T-helper 2 cell treated with Interferon-gamma antibody and Interleukin-4, amounts not matched to agents 5 μg/mL and 100 μg/mL, for 36 hours (primary cell): ENCODE measurements around the gene CCR3.

Source experiments
- DNase-seq: peaks from one replicate; pipeline ENCODE4 v3.0.0; 2021; ENCODE audit warnings: low spot score
- H3K27ac Mint-ChIP-seq: one replicate; pipeline ENCODE4 v1.8.0; 2021; ENCODE audit warnings: mild to moderate bottlenecking, mixed read lengths
- H3K27me3 Mint-ChIP-seq: one replicate; pipeline ENCODE4 v1.8.0; 2021; ENCODE audit warnings: low read depth, mixed read lengths
- H3K36me3 Mint-ChIP-seq: one replicate; pipeline ENCODE4 v1.8.0; 2021; ENCODE audit warnings: low read depth, mixed read lengths
- H3K4me1 Mint-ChIP-seq: one replicate; pipeline ENCODE4 v1.8.0; 2021; ENCODE audit warnings: low read depth, mixed read lengths
- H3K4me3 Mint-ChIP-seq: one replicate; pipeline ENCODE4 v1.8.0; 2022; ENCODE audit warnings: mild to moderate bottlenecking, moderate library complexity, mixed read lengths
- H3K9me3 Mint-ChIP-seq: one replicate; pipeline ENCODE4 v1.8.0; 2021; ENCODE audit warnings: mixed read lengths

CCR3 gene

GRCh38 chr3:46235425-46235824 lies 6.8 kb upstream of the CCR3 start:
- H3K36me3 Mint-ChIP-seq, result no peaks in the 10 kb centered on the region
- DNase-seq, result no peak
- H3K9me3 Mint-ChIP-seq, result no peaks in the 10 kb centered on the region
- H3K4me3 Mint-ChIP-seq, result no peak overlapping the region
- H3K27ac Mint-ChIP-seq, result no peak overlapping the region
- H3K27me3 Mint-ChIP-seq, result peaks cover 75% of the 10 kb centered on the region
- H3K4me1 Mint-ChIP-seq, result peaks cover 4% of the 10 kb centered on the region

- Mint-ChIP-seq H3K36me3 (no peaks in the 10 kb centered on the region), H3K9me3 (no peaks in the 10 kb centered on the region), H3K27me3 (peaks cover 74% of the 10 kb centered on the region), H3K27ac (no peak overlapping the region), H3K4me3 (peak overlapping the region; percentile 11), H3K4me1 (peaks cover 6% of the 10 kb centered on the region)
- no peak for DNase-seq
These were observed 5.8 kb upstream of the CCR3 start for GRCh38 chr3:46236294-46237054.

- Mint-ChIP-seq H3K27me3 (peaks cover 75% of the 10 kb centered on the region), H3K27ac (no peak overlapping the region), H3K4me1 (peaks cover 14% of the 10 kb centered on the region), H3K9me3 (no peaks in the 10 kb centered on the region), H3K4me3 (no peak overlapping the region), H3K36me3 (no peaks in the 10 kb centered on the region)
- DNase-seq, result no peak
These were observed 3.9 kb upstream of the CCR3 start for GRCh38 chr3:46238386-46238785.

GRCh38 chr3:46239301-46239938 lies 2.8 kb upstream of the CCR3 start:
- DNase-seq, result no peak
- Mint-ChIP-seq H3K27me3 (peaks cover 78% of the 10 kb centered on the region), H3K27ac (no peak overlapping the region), H3K4me3 (no peak overlapping the region), H3K9me3 (no peaks in the 10 kb centered on the region), H3K4me1 (peaks cover 14% of the 10 kb centered on the region), H3K36me3 (no peaks in the 10 kb centered on the region)

GRCh38 chr3:46239952-46240351 lies 2.3 kb upstream of the CCR3 start:
- H3K4me1 Mint-ChIP-seq, result peaks cover 14% of the 10 kb centered on the region

GRCh38 chr3:46243560-46243959 lies 1.3 kb downstream of the CCR3 start:
- Mint-ChIP-seq H3K27ac (no peak overlapping the region), H3K4me1 (peaks cover 10% of the 10 kb centered on the region), H3K9me3 (no peaks in the 10 kb centered on the region), H3K4me3 (no peak overlapping the region), H3K27me3 (peaks cover 45% of the 10 kb centered on the region), H3K36me3 (no peaks in the 10 kb centered on the region)
- DNase-seq, result no peak

More at GRCh38 chr3:46239952-46240351, 2.3 kb upstream of the CCR3 start:
- no peak for DNase-seq
- no peaks in the 10 kb centered on the region for H3K9me3 Mint-ChIP-seq
- H3K36me3 Mint-ChIP-seq, result no peaks in the 10 kb centered on the region
- H3K4me3 Mint-ChIP-seq, result no peak overlapping the region
- H3K27ac Mint-ChIP-seq, result no peak overlapping the region
- peaks cover 75% of the 10 kb centered on the region for H3K27me3 Mint-ChIP-seq

GRCh38 chr3:46245146-46245545 lies 2.9 kb downstream of the CCR3 start:
- Mint-ChIP-seq H3K36me3 (no peaks in the 10 kb centered on the region), H3K27me3 (peaks cover 33% of the 10 kb centered on the region), H3K4me3 (no peak overlapping the region), H3K4me1 (peaks cover 10% of the 10 kb centered on the region), H3K9me3 (no peaks in the 10 kb centered on the region), H3K27ac (no peak overlapping the region)
- DNase-seq, result no peak

GRCh38 chr3:46252980-46253379 lies 10.7 kb downstream of the CCR3 start:
- Mint-ChIP-seq H3K27ac (no peak overlapping the region), H3K9me3 (peaks cover 7% of the 10 kb centered on the region), H3K36me3 (no peaks in the 10 kb centered on the region), H3K27me3 (peaks cover 57% of the 10 kb centered on the region), H3K4me1 (peaks cover 2% of the 10 kb centered on the region), H3K4me3 (no peak overlapping the region)
- no peak for DNase-seq

GRCh38 chr3:46258525-46258924 lies 16.3 kb downstream of the CCR3 start:
- Mint-ChIP-seq H3K27ac (no peak overlapping the region), H3K9me3 (peaks cover 25% of the 10 kb centered on the region), H3K4me1 (peaks cover 14% of the 10 kb centered on the region), H3K27me3 (peaks cover 75% of the 10 kb centered on the region), H3K36me3 (peaks cover 6% of the 10 kb centered on the region), H3K4me3 (no peak overlapping the region)
- DNase-seq, result no peak

- Mint-ChIP-seq H3K27me3 (peaks cover 74% of the 10 kb centered on the region), H3K4me3 (peak overlapping the region; percentile 13), H3K36me3 (peaks cover 6% of the 10 kb centered on the region), H3K27ac (peak overlapping the region; percentile 6), H3K4me1 (peaks cover 16% of the 10 kb centered on the region), H3K9me3 (peaks cover 18% of the 10 kb centered on the region)
- DNase-seq, result no peak
These were observed 19.8 kb downstream of the CCR3 start for GRCh38 chr3:46261926-46262594.

- Mint-ChIP-seq H3K27me3 (peaks cover 64% of the 10 kb centered on the region), H3K4me3 (no peak overlapping the region), H3K9me3 (peaks cover 18% of the 10 kb centered on the region), H3K27ac (no peak overlapping the region), H3K36me3 (peaks cover 8% of the 10 kb centered on the region), H3K4me1 (peaks cover 23% of the 10 kb centered on the region)
- DNase-seq, result no peak
These were observed 21.7 kb downstream of the CCR3 start for GRCh38 chr3:46264002-46264401.

- DNase-seq, result no peak
- Mint-ChIP-seq H3K9me3 (peaks cover 2% of the 10 kb centered on the region), H3K36me3 (peaks cover 5% of the 10 kb centered on the region), H3K4me1 (peaks cover 30% of the 10 kb centered on the region), H3K27me3 (peaks cover 65% of the 10 kb centered on the region), H3K27ac (no peak overlapping the region), H3K4me3 (no peak overlapping the region)
These were observed 24.3 kb downstream of the CCR3 start for GRCh38 chr3:46266598-46266997.

GRCh38 chr3:46269556-46269955 lies 27.3 kb downstream of the CCR3 start:
- peaks cover 5% of the 10 kb centered on the region for H3K36me3 Mint-ChIP-seq
- peak overlapping the region; percentile 53 for H3K27ac Mint-ChIP-seq
- peaks cover 73% of the 10 kb centered on the region for H3K27me3 Mint-ChIP-seq
- H3K4me1 Mint-ChIP-seq, result peaks cover 22% of the 10 kb centered on the region
- peaks cover 2% of the 10 kb centered on the region for H3K9me3 Mint-ChIP-seq
- H3K4me3 Mint-ChIP-seq, result peak overlapping the region; percentile 19
- DNase-seq, result peak; percentile 37

- H3K4me1 Mint-ChIP-seq, result peaks cover 22% of the 10 kb centered on the region
- H3K36me3 Mint-ChIP-seq, result peaks cover 5% of the 10 kb centered on the region
- DNase-seq, result no peak
- peaks cover 77% of the 10 kb centered on the region for H3K27me3 Mint-ChIP-seq
- peaks cover 2% of the 10 kb centered on the region for H3K9me3 Mint-ChIP-seq
- no peak overlapping the region for H3K27ac Mint-ChIP-seq
- H3K4me3 Mint-ChIP-seq, result no peak overlapping the region
These were observed 28.2 kb downstream of the CCR3 start for GRCh38 chr3:46270474-46270873.
